Measurements from ENCODE around the gene PTPRE. TPM values are rescaled to one million over a fixed set of nuclear protein-coding genes. Genes with fewer than 3 reads are reported as not detected.
A peak's percentile ranks its signal among the peaks of the same experiment; 100 is the strongest.

The PTPRE gene
- total and polyA plus RNA-seq, 9 donors: 2.1 to 15.5 (median 6.9) TPM

DNA sequence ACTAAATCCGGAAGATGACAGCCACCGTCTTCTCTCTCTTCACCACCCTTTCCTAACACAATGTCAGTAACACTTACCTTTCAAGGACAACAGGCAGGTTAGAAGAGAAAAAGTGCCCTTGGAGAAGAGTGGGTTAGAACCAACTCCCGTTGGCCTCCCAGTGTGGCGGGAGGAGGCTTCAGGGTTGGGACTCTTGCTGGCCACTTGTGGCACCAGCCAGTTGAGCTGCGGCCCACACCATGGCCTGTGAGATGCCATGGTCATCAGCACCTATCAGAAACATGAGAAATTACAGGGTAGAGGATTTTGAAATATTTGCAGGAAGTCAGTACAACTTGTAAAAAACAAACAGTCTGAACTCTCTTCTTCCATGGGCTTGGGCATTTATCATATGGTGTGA is 125.6 kb downstream of the PTPRE start:
- intact Hi-C loops (cut with DNase I): no loop called here

DNA sequence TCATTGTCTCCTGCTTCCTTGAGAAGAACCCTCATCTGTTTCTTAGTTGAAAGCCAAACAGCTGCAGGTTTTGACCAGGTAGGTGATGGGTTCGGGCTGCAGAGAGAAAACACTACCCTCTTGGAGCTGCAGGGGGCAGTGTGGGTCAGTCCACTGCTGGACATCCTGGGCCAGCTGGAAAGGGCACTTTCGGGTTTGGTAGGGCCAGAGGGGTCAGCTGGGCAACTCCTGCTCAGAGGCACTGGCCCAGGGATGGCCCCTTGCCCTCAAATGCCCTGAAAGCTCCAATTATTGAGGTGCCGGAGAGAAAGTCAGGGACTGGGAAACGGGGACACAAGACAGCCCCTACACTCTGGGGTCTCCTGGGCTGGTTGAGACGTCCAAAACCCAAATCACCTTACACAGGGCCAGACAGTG is 128.7 kb downstream of the PTPRE start:
- Histone ChIP-seq H3K27ac (no peak overlapping the region), H3K4me3 (no peak overlapping the region), H3K36me3 (no peaks in the 10 kb centered on the region), H3K9me3 (no peaks in the 10 kb centered on the region), H3K4me1 (ENCODE audit: insufficient read depth) (no peaks in the 10 kb centered on the region), H3K27me3 (no peaks in the 10 kb centered on the region)
- 55 to 57% (median 55%) methylated on average over 5 of the region's 5 CpGs for WGBS, 3 donors
- no peak for DNase-seq
- TF ChIP-seq EP300 (IDR thresholded peaks at IDR 0.05) (no peak), POLR2A (IDR thresholded peaks at IDR 0.05) (no peak)
- TF ChIP-seq, protein P1, sequence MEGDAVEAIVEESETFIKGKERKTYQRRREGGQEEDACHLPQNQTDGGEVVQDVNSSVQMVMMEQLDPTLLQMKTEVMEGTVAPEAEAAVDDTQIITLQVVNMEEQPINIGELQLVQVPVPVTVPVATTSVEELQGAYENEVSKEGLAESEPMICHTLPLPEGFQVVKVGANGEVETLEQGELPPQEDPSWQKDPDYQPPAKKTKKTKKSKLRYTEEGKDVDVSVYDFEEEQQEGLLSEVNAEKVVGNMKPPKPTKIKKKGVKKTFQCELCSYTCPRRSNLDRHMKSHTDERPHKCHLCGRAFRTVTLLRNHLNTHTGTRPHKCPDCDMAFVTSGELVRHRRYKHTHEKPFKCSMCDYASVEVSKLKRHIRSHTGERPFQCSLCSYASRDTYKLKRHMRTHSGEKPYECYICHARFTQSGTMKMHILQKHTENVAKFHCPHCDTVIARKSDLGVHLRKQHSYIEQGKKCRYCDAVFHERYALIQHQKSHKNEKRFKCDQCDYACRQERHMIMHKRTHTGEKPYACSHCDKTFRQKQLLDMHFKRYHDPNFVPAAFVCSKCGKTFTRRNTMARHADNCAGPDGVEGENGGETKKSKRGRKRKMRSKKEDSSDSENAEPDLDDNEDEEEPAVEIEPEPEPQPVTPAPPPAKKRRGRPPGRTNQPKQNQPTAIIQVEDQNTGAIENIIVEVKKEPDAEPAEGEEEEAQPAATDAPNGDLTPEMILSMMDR (IDR thresholded peaks at IDR 0.05): no peak
- intact Hi-C loops (cut with DNase I): no loop called here

More for the DNA sequence above, 125.6 kb downstream of the PTPRE start:
- no peaks in the 10 kb centered on the region for H3K4me1 ChIP-seq (ENCODE audit: insufficient read depth)
- no peak overlapping the region for H3K27ac ChIP-seq
- no peak overlapping the region for H3K4me3 ChIP-seq
- H3K27me3 ChIP-seq: no peaks in the 10 kb centered on the region
- H3K9me3 ChIP-seq: no peaks in the 10 kb centered on the region
- H3K36me3 ChIP-seq: no peaks in the 10 kb centered on the region
- TF ChIP-seq, protein P1 (IDR thresholded peaks at IDR 0.05): no peak
- 85 to 91% (median 89%) methylated on average over 5 of the region's 5 CpGs for WGBS, 3 donors
- no peak for DNase-seq

DNA sequence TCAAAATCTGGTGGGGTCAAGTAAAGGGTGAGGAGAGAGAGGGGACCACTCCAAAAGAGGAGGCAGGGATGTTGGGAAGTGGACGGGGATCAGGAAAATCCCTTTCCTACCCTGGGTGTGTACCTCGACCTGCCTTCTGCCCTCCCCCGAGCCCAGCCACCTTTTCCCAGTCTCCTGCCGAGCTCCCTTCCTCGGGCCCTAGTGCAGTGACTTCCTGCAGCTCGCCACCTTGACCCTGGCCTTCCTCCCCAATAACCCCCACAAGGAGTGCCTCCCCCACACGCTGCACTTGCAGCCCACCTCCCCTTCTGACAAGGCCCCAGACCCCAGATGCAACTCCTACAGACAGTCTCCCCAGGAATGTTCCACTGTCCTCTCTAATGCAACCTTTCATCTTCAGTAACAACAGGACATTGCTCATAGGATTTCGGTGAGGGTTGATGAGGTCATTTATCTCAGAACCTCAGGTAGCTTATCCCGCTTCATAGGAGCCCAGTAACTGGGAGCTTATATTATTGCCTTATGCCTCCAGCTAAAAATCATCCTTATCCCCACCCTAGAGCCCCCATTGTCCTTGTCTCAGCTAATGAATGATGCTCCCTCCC is 129.2 kb downstream of the PTPRE start:
- intact Hi-C loops (cut with DNase I): no loop called here
- Histone ChIP-seq H3K4me3 (no peak overlapping the region), H3K27ac (no peak overlapping the region), H3K36me3 (no peaks in the 10 kb centered on the region), H3K9me3 (no peaks in the 10 kb centered on the region), H3K27me3 (no peaks in the 10 kb centered on the region), H3K4me1 (ENCODE audit: insufficient read depth) (no peaks in the 10 kb centered on the region)
- no peak for DNase-seq
- TF ChIP-seq EP300 (IDR thresholded peaks at IDR 0.05) (no peak), POLR2A (IDR thresholded peaks at IDR 0.05) (no peak)
- TF ChIP-seq, protein P1 (IDR thresholded peaks at IDR 0.05): no peak
- WGBS, 3 donors: 71 to 83% (median 76%) methylated on average over 9 of the region's 9 CpGs

DNA sequence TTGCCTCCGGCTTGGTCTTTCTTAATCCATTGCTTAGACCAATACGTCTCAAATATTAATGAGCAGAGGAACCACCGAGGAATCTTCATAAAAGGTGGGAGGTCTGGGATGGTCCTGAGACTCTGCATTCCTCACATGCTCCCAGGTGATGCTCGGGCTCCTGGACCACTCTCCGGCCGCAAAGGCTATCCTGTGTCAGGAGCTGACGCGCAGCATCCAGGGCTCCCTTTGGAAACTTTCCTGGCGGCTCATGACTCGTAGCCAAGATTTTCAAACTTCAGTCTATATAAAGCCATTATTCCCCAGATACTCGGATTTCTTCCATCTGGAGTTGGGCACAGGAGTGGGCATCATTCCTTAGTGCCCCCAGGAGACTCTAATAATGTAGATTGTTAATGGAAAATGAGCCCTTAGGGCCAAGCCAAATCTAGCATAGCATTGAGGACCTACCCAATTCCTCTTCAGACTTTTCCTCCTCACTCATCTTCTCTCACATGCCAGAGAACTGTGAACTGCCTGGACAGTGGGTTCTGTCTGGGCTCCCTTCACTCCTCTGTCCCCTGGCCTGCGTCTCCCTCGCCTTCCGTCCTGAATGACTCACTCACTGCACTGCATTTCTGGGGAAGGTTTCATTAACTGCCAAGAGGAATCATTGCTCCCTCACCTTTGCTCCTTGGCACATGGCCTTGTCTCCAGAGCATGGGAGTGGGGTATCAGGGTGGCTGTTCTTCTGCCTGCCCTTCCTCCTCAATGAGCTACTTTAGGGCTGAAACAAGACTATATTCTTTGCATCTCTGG is 130.0 kb downstream of the PTPRE start:
- Histone ChIP-seq H3K36me3 (no peaks in the 10 kb centered on the region), H3K4me3 (no peak overlapping the region), H3K27ac (no peak overlapping the region), H3K4me1 (ENCODE audit: insufficient read depth) (no peaks in the 10 kb centered on the region), H3K27me3 (no peaks in the 10 kb centered on the region), H3K9me3 (no peaks in the 10 kb centered on the region)
- DNase-seq: peak in 1 of 5 donors; percentile 14
- intact Hi-C loops (cut with DNase I): no loop called here
- WGBS, 3 donors: 66 to 68% (median 67%) methylated on average over 14 of the region's 14 CpGs
- TF ChIP-seq, protein P1 (IDR thresholded peaks at IDR 0.05): no peak
- no peak for TF ChIP-seq EP300 (IDR thresholded peaks at IDR 0.05)
- no peak for TF ChIP-seq POLR2A (IDR thresholded peaks at IDR 0.05)
